GM06990 (cell line): Measurements from ENCODE around the gene DHX34.

Experiments used
- DNase-seq: peaks from one replicate; pipeline ENCODE4 v3.0.0-alpha.2; 2011; ENCODE audit not compliant: insufficient read length; ENCODE audit errors: extremely low read depth
- H3K27me3 ChIP-seq: replicated peaks from 2 replicates; pipeline ENCODE4 v1.6.0; 2011; ENCODE audit warnings: low read length; ENCODE audit not compliant: control insufficient read depth, insufficient read depth
- H3K36me3 ChIP-seq: 2 replicates; pipeline ENCODE4 v1.5.1; 2011; ENCODE audit warnings: low read length; ENCODE audit not compliant: control insufficient read depth, insufficient read depth
- H3K4me3 ChIP-seq: replicated peaks from 2 replicates; pipeline ENCODE4 v1.5.1; 2011; ENCODE audit warnings: low read depth, mild to moderate bottlenecking, control low read depth, low read length
- TF ChIP-seq, protein P1 (sequence below): IDR thresholded peaks from 2 replicates; pipeline ENCODE4 v1.5.1; 2011; ENCODE audit warnings: low read length, control low read depth, mild to moderate bottlenecking, inconsistent platforms; ENCODE audit not compliant: insufficient read depth, poor library complexity, severe bottlenecking

The DHX34 gene

DNA sequence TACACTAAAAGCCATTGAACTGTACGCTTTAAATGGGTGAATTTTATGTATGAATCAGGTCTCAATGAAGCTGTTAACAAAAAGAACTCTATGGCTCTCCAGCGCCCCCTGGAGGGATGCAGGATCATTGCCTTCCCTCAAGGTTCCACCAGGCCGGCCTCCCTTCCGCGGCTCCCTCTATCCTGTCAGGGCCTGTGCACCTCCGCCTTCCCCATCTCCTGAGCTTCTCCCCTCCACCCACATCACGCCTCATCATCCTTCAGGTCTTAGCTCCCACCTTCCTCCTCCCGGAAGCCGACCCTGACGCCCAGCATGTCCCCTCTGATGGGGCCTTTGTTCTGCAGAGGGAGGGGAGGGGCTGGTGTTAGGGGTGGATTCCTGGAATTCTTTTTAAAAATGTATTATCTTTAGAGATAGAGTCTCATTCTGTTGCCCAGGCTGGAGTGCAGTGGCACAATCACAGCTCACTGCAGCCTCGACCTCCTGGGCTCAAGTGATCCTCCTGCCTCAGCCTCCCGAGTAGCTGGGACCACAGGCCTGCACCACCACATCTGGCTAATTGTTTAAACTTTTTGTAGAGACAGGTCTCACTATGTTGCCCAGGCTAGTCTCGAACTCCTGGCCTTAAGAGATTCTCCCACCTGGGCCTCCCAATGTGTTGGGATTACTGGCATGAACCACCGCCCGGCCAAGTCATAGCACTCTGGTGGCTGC is 42.6 kb downstream of the DHX34 start:
- Histone ChIP-seq H3K36me3 (no peaks in the 10 kb centered on the region), H3K4me3 (no peak overlapping the region), H3K27me3 (no peaks in the 10 kb centered on the region)
- TF ChIP-seq, protein P1, sequence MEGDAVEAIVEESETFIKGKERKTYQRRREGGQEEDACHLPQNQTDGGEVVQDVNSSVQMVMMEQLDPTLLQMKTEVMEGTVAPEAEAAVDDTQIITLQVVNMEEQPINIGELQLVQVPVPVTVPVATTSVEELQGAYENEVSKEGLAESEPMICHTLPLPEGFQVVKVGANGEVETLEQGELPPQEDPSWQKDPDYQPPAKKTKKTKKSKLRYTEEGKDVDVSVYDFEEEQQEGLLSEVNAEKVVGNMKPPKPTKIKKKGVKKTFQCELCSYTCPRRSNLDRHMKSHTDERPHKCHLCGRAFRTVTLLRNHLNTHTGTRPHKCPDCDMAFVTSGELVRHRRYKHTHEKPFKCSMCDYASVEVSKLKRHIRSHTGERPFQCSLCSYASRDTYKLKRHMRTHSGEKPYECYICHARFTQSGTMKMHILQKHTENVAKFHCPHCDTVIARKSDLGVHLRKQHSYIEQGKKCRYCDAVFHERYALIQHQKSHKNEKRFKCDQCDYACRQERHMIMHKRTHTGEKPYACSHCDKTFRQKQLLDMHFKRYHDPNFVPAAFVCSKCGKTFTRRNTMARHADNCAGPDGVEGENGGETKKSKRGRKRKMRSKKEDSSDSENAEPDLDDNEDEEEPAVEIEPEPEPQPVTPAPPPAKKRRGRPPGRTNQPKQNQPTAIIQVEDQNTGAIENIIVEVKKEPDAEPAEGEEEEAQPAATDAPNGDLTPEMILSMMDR = peak; percentile 91
- DNase-seq = peak; percentile 37

DNA sequence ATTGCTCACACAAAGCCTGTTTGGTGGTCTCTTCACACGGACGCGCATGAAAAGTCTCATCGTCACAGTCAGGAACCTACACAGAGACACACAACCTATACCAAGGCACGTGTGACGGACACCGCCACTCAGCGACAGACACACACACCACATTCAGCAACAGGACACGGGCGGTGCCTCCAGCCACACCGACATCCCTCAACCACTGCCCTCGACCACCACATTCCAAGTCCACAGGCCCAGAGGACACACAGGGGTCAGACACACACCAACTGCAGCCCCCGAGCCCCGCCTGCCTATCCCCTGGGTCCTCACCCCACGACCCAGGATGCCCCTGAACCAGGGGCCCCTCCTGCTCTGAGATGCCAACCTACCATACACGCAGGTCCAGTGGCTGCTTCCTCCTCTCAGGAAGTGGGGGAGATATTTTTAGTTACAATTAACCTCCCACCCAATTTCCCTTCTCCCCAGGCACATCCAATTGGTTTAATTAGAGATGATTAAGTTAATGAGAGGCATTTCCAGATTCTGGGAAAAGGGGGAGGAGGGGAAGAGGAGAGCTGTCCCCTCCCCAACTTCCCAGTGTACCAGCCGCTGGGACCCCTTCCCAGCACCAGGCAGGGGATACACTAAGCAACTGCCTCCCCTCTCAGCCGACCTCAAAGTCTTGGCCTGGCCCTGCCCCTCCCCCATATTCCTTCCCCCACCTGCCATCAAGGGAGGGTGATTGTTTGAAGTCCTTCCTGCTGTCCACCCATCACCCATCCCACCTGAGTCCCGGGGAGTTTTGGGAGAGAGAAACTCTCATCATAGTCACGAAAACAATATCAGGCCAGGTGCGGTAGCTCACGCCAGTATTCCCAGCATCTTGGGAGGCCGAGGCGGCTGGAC is 49.8 kb downstream of the DHX34 start:
- Histone ChIP-seq H3K27me3 (no peaks in the 10 kb centered on the region), H3K4me3 (no peak overlapping the region)
- TF ChIP-seq, protein P1 = no peak

DNA sequence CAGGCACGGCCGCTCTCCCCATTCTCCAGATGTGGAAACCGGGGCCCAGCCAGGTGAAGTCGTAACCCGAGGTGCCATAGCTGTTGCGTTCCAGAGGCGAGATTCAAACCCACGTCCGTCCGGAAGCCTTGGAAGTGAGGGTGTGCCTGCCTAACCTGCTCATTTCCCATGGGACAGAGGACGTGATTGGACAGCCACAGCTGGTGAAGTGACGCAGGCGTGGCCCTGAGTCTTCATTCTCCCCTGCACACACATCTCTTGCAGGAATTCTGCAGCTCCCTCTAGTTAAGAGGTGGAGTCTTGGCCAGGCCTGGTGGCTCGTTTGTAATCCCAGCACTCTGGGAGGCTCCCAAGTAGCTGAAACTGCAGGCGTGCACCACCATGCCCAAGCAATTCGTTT is 53.4 kb downstream of the DHX34 start:
- TF ChIP-seq, protein P1 = no peak
- H3K36me3 ChIP-seq = no peaks in the 10 kb centered on the region
- no peak overlapping the region for H3K4me3 ChIP-seq
- H3K27me3 ChIP-seq = no peaks in the 10 kb centered on the region
- DNase-seq = no peak

More for the DNA sequence above, 49.8 kb downstream of the DHX34 start:
- no peaks in the 10 kb centered on the region for H3K36me3 ChIP-seq
- no peak for DNase-seq

DNA sequence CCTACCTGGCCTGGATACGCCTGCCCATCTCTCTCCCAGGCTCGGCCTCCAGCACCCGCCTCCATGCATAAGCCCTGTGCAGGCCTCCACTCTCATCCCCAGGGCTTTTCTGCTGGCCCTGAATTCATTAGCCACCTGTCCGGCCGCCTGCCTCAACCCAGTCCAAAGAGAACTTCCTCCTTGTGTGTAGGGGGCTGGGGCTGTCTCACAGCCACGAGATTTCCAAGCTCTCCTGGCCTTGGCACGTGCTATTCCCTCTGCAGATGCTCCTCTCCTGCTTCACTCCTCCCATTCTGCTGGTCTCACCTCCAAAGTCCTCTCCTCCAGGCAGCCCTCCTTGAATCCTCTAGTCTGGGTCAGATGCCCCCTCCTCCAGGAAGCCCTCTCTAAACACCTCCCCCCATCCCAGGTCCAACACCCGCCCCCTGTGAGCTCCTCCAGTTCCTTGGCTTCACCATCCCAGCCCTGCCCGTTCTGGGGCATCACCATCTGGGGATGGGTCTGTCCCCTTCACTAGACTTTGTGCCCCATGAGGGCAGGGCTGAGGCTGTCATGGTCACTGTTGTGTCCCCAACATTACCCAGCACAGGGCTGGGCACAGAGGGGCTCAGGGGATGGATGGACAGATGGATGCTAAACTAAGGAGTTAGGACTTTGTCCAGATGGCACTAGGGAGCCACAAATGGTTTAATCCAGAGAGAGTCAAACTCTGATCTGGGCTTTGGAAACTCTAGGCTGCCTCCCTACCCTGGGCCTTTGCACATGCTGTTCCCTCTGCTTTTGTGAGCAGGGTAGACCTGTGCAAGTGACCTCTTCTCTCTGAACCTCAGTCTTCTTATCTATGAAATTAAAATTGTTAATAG is 55.5 kb downstream of the DHX34 start:
- Histone ChIP-seq H3K36me3 (no peaks in the 10 kb centered on the region), H3K27me3 (no peaks in the 10 kb centered on the region; the same call in 1 of the 2 replicates), H3K4me3 (no peak overlapping the region)
- TF ChIP-seq, protein P1 = no peak
- DNase-seq = no peak

DNA sequence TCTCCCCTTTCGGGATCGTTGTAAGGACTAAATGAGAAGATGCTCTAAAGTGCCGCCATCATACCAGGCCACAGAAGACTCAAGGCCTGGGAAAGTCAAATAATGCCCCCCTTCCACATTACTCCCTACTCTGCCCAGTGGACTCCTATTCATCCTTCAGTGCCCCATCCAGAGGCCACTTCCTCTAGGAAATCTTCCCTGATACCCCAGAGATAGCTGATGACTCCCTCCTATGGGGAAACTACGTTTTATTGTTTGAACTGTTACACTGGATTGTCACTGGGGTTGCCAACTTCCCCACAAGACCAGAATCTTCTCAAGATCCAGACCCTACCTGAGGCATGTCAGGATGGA is 56.1 kb downstream of the DHX34 start:
- Histone ChIP-seq H3K36me3 (no peaks in the 10 kb centered on the region), H3K4me3 (no peak overlapping the region), H3K27me3 (no peaks in the 10 kb centered on the region; the same call in 1 of the 2 replicates)
- TF ChIP-seq, protein P1 = no peak
- DNase-seq = no peak
